Skeletal muscle tissue (tissue), 4 donors: Measurements from ENCODE around the gene OR5P2. TPM values are rescaled to one million over a fixed set of nuclear protein-coding genes. Genes with fewer than 3 reads are reported as not detected.
"Not testable (repeated sequence)": the region's sequence is repeated elsewhere in the genome, so short reads cannot be mapped to it uniquely, and the experiment has no call there.

Experiments
- H3K27ac ChIP-seq: one replicate; pipeline ENCODE4 v1.7.0; 2013; ENCODE audit warnings: mild to moderate bottlenecking, low read depth, low read length, inconsistent platforms
- H3K27me3 ChIP-seq, 3 donors: one replicate each; pipeline ENCODE4 v1.7.0; 2013; ENCODE audit warnings: low read length in 3 of 3; ENCODE audit not compliant: control insufficient read depth in 3 of 3, insufficient read depth in 3 of 3
- H3K36me3 ChIP-seq, 3 donors: one replicate each; pipeline ENCODE4 v1.7.0; 2013; ENCODE audit warnings: low read length in 3 of 3; ENCODE audit not compliant: control insufficient read depth in 3 of 3, insufficient read depth in 3 of 3
- H3K4me1 ChIP-seq, 3 donors: one replicate each; pipeline ENCODE4 v1.7.0; 2013; ENCODE audit warnings: low read length in 3 of 3, mild to moderate bottlenecking in 3 of 3; ENCODE audit not compliant: control insufficient read depth in 3 of 3, insufficient read depth in 3 of 3
- H3K4me3 ChIP-seq, 3 donors: one replicate each; pipeline ENCODE4 v1.7.0; 2013; ENCODE audit warnings: low read length in 3 of 3
- H3K9ac ChIP-seq, 3 donors: one replicate each; pipeline ENCODE4 v1.7.0; 2013; ENCODE audit warnings: low read length in 3 of 3, mild to moderate bottlenecking in 3 of 3, moderate library complexity in 2 of 3, low read depth in 1 of 3
- H3K9me3 ChIP-seq, 3 donors: one replicate each; pipeline ENCODE4 v1.7.0; 2013; ENCODE audit warnings: low read length in 3 of 3; ENCODE audit not compliant: control insufficient read depth in 3 of 3
- total RNA-seq: library from RNA; depleted of rRNA; stranded (reverse); fragments of >200 nt; gene quantifications from one replicate; pipeline ENCODE4 v1.2.3, GENCODE V29; 2014
- donor health status: Osteomylitis.

The OR5P2 gene
- total RNA-seq = not detected

- Histone ChIP-seq H3K9me3 (no peaks in the 10 kb centered on the region), H3K4me1 (no peaks in the 10 kb centered on the region), H3K36me3 (no peaks in the 10 kb centered on the region), H3K27ac (no peak within 1 kb of the TSS), H3K9ac (no peak within 1 kb of the TSS), H3K4me3 (no peak within 1 kb of the TSS), H3K27me3 (no peaks in the 10 kb centered on the region)
Observed at GRCh38 chr11:7796842-7797241, at the start of gene OR5P2. OR5P2 (minus strand) TSS chr11:7796942; CDS start chr11:7796942, 0 bp downstream.

- H3K27ac ChIP-seq = no peak overlapping the region
- no peaks in the 10 kb centered on the region for H3K27me3 ChIP-seq
- no peak overlapping the region for H3K9ac ChIP-seq
- no peak overlapping the region for H3K4me3 ChIP-seq
- no peaks in the 10 kb centered on the region for H3K9me3 ChIP-seq
- no peaks in the 10 kb centered on the region for H3K36me3 ChIP-seq
- H3K4me1 ChIP-seq = no peaks in the 10 kb centered on the region
Observed at GRCh38 chr11:7846003-7846402, 49.3 kb upstream of the OR5P2 start.

- H3K36me3 ChIP-seq = no peaks in the 10 kb centered on the region
- H3K9ac ChIP-seq = no peak overlapping the region
- no peak overlapping the region for H3K27ac ChIP-seq
- no peaks in the 10 kb centered on the region for H3K27me3 ChIP-seq
- H3K4me3 ChIP-seq = no peak overlapping the region
- H3K9me3 ChIP-seq = no peaks in the 10 kb centered on the region
- H3K4me1 ChIP-seq = no peaks in the 10 kb centered on the region
Observed at GRCh38 chr11:7844986-7845385, 48.2 kb upstream of the OR5P2 start.

- Histone ChIP-seq H3K4me3 (no peak overlapping the region), H3K27ac (no peak overlapping the region), H3K9me3 (no peaks in the 10 kb centered on the region), H3K27me3 (no peaks in the 10 kb centered on the region), H3K9ac (no peak overlapping the region), H3K4me1 (no peaks in the 10 kb centered on the region), H3K36me3 (no peaks in the 10 kb centered on the region)
Observed at GRCh38 chr11:7844521-7844920, 47.8 kb upstream of the OR5P2 start.

GRCh38 chr11:7840578-7840977 lies 43.8 kb upstream of the OR5P2 start:
- Histone ChIP-seq H3K27me3 (no peaks in the 10 kb centered on the region), H3K9me3 (no peaks in the 10 kb centered on the region), H3K27ac (no peak overlapping the region), H3K36me3 (no peaks in the 10 kb centered on the region), H3K9ac (no peak overlapping the region), H3K4me1 (no peaks in the 10 kb centered on the region), H3K4me3 (no peak overlapping the region)

- Histone ChIP-seq H3K36me3 (no peaks in the 10 kb centered on the region), H3K4me1 (no peaks in the 10 kb centered on the region), H3K27ac (no peak overlapping the region), H3K4me3 (no peak overlapping the region), H3K27me3 (no peaks in the 10 kb centered on the region), H3K9ac (no peak overlapping the region), H3K9me3 (no peaks in the 10 kb centered on the region)
Observed at GRCh38 chr11:7833527-7833926, 36.8 kb upstream of the OR5P2 start.

- Histone ChIP-seq H3K9ac (no peak within 1 kb of the TSS), H3K27me3 (no peaks in the 10 kb centered on the region), H3K4me3 (no peak within 1 kb of the TSS), H3K36me3 (no peaks in the 10 kb centered on the region), H3K9me3 (no peaks in the 10 kb centered on the region), H3K4me1 (no peaks in the 10 kb centered on the region), H3K27ac (no peak within 1 kb of the TSS)
Observed at GRCh38 chr11:7830740-7831139, 34.0 kb upstream of the OR5P2 start, which contains the start of gene OR5P3. OR5P3 (minus strand) TSS chr11:7830840.

- H3K27me3 ChIP-seq = no peaks in the 10 kb centered on the region
- no peak overlapping the region for H3K27ac ChIP-seq
- H3K4me3 ChIP-seq = no peak overlapping the region
- H3K4me1 ChIP-seq = no peaks in the 10 kb centered on the region
- no peaks in the 10 kb centered on the region for H3K36me3 ChIP-seq
- no peaks in the 10 kb centered on the region for H3K9me3 ChIP-seq
- no peak overlapping the region for H3K9ac ChIP-seq
Observed at GRCh38 chr11:7826324-7826723, 29.6 kb upstream of the OR5P2 start.

GRCh38 chr11:7820417-7820816 lies 23.7 kb upstream of the OR5P2 start:
- not testable (repeated sequence) for H3K4me3 ChIP-seq, H3K27me3 ChIP-seq, H3K27ac ChIP-seq, H3K36me3 ChIP-seq, H3K4me1 ChIP-seq, H3K9me3 ChIP-seq, H3K9ac ChIP-seq

GRCh38 chr11:7814897-7815296 lies 18.2 kb upstream of the OR5P2 start:
- not testable (repeated sequence) for H3K9me3 ChIP-seq, H3K9ac ChIP-seq, H3K27ac ChIP-seq, H3K27me3 ChIP-seq, H3K4me3 ChIP-seq, H3K4me1 ChIP-seq, H3K36me3 ChIP-seq

- H3K36me3 ChIP-seq, H3K27me3 ChIP-seq, H3K9me3 ChIP-seq, H3K4me1 ChIP-seq, H3K4me3 ChIP-seq, H3K9ac ChIP-seq, H3K27ac ChIP-seq: not testable (repeated sequence)
Observed at GRCh38 chr11:7810301-7810700, 13.6 kb upstream of the OR5P2 start.
